ENCODE data around the gene LMNTD2.
"Not testable (repeated sequence)": the region's sequence is repeated elsewhere in the genome, so short reads cannot be mapped to it uniquely, and the experiment has no call there.

The LMNTD2 gene

GRCh38 chr11:532527-532985, 28.0 kb downstream of the LMNTD2 start:
- no peak for DNase-seq

GRCh38 chr11:531919-532526, 28.5 kb downstream of the LMNTD2 start:
- no peak for DNase-seq

DNA sequence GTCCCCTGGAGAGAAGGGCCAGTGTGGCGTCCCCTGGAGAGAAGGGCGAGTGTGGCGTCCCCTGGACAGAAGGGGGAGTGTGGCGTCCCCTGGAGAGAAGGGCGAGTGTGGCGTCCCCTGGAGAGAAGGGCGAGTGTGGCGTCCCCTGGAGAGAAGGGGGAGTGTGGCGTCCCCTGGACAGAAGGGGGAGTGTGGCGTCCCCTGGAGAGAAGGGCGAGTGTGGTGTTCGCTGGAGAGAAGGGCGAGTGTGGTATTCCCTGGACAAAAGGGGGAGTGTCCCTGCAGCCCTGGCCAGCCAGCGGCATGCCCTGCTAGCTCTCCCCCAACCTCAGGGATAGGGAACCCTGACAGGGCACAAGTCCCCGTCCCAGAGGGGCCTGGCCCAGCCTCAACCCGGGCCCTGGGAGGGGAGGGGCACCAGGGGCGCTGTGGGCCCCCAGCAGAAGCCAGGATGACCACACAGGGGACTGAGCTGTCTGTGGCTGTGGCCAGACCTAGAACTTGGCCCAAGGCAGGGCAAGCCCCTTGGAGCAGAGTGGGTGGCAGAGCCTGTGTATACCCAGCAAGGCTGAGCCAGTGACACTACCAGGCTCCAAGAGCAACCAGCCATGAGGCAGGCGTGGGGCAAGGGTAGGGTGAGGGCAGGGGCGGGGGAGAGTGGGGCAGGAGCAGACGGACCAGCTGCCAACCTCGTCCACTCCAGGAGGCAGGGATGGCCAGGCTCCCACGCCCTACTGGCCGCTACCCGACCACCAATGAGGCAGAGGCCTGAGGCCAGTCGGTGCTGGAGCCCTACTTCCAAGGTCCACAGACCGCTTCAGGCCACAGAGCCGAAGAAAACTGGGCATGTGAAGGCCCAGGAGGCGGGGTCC, 29.3 kb downstream of the LMNTD2 start:
- DNase-seq = no peak

GRCh38 chr11:529728-530411, 30.7 kb downstream of the LMNTD2 start:
- no peak for DNase-seq

DNA sequence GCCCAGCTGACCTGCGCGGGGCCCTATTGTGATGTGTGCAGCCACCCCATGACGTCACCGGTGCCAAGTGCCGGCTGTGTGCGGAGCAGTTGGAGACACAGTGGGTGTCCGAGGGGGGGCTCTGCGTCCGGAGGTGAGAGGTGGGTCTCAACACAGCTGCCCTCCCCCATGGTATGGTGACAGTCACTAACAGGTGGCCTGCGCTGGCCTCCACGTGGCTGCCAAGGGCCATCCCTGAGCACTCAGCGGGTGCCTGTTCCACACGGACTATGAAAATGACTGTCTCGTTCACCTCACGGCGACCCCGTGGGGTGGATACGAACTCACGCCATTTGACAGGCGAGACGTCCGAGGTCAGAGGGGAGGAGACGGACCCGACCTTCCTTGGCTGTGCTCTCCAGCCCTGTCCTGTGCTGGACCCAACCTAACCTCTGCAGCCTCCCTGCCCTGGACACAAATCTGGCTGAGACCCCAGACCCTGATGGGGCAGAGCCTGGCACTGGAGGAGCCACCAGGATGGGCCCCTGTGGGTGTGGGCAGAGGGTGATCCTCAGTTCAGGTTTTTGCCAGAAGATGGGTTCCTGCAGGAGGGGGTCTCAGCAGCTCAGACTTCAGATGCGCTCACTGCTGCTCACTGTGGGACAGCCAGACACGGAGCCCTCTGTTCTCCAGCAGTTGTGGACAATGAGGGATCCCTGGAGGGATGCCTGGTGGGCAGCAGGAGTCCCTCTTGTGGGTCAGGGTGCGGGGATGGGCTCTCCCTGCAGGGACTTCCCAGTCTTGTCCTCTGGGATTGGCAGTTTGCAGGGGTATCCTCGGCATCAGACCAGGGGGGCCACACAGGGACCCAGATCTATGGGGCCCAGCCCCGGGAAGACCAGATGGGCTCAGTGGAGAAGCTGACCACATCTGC, 31.5 kb downstream of the LMNTD2 start:
- no peak for DNase-seq

DNA sequence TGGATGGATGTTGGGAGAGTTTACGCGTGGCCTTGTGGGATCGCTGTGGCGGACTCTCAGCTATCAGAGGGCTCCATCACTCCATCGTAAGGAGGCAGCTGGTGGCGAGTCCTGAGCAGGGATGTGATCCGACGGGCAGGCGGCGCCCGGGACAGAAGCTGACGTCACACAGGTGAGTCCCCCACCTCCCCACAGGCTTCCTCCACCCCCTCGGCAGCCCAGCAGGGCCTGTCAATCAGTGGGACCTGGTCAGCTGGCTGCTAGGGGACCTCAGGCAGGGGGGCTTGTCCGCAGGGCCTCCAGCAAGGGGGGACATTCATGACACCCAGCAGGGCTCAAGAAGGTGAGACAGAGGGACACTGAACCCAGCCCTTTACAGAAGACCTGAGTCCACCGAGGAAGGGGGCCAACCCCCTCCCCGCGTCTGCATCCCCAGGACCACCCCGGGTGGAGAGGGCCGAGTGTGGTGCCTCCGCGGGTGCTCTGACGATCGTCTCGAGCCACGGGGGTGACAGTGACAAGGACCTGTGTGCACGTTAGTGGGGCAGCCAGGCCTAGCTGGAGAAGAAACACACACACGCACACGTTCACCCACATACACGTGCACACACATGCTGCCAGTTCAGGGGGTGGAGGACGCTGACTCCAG, 32.2 kb downstream of the LMNTD2 start:
- no peak for DNase-seq

GRCh38 chr11:526192-526591, 34.3 kb downstream of the LMNTD2 start:
- DNase-seq = no peak

GRCh38 chr11:521177-521688, 39.3 kb downstream of the LMNTD2 start:
- DNase-seq = no peak

DNA sequence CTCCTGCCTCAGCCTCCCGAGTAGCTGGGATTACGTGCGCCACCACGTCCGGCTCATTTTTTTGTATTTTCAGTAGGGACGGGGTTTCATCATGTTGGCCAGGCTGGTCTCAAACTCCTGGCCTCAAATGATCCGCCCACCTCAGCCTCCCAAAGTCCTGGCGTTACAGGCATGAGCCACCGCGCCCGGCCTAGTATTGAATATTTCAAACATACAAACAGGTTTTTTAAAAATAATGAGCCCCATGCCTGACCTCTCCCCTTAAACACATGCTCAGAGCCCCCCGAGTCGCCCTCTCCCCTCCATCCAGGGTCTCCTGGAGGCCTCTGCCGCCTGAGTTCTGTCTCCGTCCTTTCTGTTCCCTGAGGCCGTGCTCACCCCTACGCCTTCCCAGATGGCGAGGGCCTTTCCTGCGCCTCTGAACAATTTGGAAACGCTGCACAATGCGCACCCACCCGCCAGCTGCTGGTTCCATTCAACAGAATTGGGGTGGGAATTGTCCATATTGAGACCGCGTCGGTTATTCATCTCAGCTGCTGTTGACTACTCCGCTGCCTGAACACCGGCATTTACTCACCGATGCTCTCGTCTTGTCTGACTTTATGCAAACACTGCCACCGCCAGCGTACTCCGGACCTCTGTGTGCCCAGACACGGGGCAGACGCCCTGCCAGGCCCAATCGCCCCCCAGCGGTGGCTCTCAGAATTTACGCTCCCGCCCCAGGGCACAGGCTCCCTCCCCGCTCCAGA, 39.9 kb downstream of the LMNTD2 start:
- no peak for DNase-seq

DNA sequence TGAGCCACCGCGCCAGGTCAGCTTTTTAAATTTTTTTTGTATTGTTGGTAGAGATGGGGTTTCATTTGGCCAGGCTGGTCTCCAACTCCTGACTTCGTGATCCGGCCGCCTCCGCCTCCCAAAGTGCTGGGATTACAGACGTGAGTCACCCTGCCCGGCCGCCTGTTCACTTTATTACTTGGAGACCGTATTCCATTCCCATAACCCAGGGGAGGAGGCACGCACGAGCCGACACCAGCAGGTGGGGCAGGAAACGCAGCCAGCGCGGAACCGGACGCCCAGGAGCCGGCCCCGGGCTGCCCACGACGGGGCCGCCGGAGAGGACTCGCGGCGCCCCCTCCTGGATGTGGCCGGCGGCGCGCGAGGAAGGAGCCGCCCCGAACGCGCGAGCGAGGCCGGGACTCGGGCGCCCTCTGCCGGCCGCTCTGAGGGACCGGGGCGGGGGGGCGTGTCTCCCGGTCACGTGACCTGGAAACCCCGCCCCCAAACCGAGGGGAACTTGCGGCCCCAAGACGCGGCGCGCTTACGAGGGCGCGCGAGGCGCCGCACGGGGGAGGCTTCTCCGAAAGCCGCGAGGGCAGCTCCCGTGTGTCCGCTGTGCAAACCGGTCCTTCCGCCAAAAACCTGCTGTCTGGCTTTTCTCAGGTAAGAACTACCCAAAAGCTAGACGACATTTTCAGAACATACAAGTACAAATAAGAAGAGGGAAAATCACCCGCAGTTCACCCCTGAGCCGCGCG, 41.9 kb downstream of the LMNTD2 start:
- DNase-seq = peak; percentile 90

DNA sequence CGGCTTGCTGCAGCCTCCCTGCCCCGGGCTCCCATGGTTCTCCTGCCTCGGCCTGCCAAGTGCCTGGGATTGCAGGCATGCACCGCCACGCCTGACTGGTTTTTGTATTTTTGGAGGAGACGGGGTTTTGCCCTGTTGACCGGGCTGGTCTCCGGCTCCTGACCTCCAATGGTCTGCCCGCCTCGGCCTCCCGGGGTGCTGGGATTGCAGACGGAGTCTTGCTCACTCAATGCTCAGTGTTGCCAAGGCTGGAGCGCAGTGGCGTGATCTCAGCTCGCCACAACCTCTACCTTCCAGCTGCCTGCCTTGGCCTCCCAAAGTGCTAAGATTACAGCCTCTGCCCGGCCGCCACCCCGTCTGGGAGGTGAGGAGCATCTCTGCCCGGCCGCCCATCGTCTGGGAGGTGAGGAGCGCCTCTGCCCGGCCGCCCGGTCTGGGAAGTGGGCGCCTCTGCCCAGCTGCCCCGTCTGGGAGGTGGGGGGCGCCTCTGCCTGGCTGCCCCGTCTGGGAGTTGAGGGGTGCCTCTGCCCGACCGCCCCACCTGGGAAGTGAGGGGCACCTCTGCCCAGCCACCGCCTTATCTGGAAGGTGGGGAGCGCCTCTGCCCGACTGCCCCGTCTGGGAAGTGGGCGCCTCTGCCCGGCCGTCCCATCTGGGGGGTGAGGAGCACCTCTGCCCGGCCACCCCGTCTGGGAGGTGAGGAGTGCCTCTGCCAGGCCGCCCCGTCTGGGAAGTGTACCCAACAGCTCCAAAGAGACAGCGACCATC, 43.4 kb downstream of the LMNTD2 start:
- DNase-seq = not testable (repeated sequence)

DNA sequence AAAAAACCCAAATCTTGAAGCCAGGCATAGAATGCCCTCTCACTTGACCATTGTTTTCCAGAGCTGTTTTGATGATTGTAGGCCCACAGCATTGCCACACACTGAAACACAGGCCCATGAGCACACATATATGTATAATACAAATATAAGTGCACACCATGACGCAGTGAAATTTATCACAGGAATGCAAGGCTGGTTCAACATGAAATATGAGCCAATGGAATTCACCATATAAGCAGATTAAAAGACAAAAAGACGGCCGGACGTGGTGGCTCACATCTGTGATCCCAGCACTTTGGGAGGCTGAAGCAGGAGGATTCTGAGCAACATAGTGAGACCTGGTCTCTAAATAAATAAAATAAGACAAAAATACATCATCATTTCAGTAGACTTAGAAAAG, 44.1 kb downstream of the LMNTD2 start:
- DNase-seq = no peak

- DNase-seq = no peak
Observed at GRCh38 chr11:515131-515530, 45.4 kb downstream of the LMNTD2 start.

DNA sequence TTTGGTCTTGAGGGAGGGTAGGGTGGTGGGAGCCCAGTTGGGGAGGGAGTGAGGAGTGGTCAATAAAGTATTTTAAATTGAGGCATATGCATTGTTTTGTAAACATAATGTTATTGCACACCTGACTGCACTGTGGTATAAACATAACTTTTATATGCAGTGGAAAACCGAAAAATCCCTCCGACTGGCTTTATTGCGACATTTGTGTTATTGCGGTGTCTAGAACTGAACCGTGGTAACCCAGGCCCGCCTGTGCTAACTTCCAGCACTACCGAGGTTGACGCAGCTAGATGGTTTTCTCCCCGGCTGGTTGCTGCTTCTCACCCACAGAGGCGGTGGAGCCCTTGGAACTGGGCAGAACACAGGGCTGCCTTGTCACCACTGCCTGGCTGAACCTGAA, 45.9 kb downstream of the LMNTD2 start:
- DNase-seq = no peak

- DNase-seq = no peak
Observed at GRCh38 chr11:512761-513595, 47.6 kb downstream of the LMNTD2 start.

- no peak for DNase-seq
Observed at GRCh38 chr11:508956-509355, 51.6 kb downstream of the LMNTD2 start.

DNA sequence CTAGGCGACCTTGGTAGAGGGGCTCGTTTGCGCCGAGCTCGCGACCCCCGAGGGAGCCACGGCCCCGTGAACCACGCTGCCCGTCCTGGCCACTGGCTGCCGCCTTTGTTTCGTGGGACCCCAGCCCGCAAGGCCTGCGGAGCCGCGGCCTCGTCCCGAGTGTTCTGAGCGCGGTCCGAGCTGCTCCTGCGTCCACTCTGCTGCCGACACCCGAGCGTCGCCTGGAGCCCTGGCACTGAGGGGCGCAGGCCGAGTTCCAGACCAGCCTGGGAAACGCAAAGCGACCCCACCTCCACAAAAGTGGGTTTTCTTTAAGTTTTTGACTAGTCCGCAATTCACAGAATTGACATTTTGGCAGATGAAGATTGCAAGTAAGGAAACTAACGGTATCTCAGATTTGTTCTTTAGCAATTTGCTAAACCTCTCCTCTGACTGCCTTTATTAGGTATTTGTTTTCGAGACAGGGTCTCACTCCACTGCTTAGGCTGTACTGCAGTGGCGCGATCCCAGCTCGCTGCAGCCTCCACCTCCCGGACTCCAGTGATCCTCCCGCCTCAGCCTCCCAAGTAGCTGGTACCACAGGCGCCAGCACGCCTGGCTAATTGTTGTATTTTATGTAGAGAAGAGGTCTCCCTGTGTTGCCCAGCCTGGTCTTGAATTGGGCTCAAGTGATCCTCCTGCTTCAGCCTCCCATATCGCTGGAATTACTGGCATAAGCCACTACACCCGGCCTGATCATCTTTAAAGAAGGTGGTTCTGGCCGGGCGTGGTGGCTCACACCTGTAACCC, 52.6 kb downstream of the LMNTD2 start:
- no peak for DNase-seq
